HepG2 (cell line): Measurements from ENCODE around the gene SECISBP2L. TPM values are rescaled to one million over a fixed set of nuclear protein-coding genes. Genes with fewer than 3 reads are reported as not detected.

Experiments
- ATAC-seq: fragments of 200-7000 bp; cut with Tn5 transposase; 3 replicates; pipeline ENCODE4 v1.9.1; 2020; ENCODE audit warnings: mild to moderate bottlenecking, moderate library complexity
- BruUV-seq: library from RNA; stranded (reverse); fragments of 400-500 nt; replicated peaks from 2 replicates; lab custom pipeline; 2021; lab: Mats Ljungman, UMichigan
- CTCF ChIA-PET: fragments of 300-600 bp; formaldehyde crosslinking; extraction: SDS; loops from one replicate; lab custom pipeline; 2021; ENCODE audit warnings: low total read pairs, inconsistent platforms, low intra/inter-chr PET ratio; lab: Yijun Ruan, JAX
- POLR2A ChIA-PET: fragments of 350-600 bp; sonication (Branson Sonifier 250); formaldehyde crosslinking; loops from one replicate; lab custom pipeline; 2020; ENCODE audit warnings: antibody characterized with exemption, inconsistent platforms; lab: Yijun Ruan, JAX
- DNase-seq: peaks from one replicate; pipeline ENCODE4 v3.0.0-alpha.2; 2015; ENCODE audit warnings: low spot score
- FAIRE-seq: peaks from 3 replicates; lab custom pipeline; 2011; peaks lifted over from hg19 to GRCh38; lab: Jason Lieb, UNC
- H2AFZ ChIP-seq: one replicate; pipeline ENCODE4 v1.6.1; 2011; ENCODE audit warnings: low read length, inconsistent platforms
- H3K27ac ChIP-seq: fragments of 300-600 bp; 3 replicates; pipeline ENCODE4 v1.8.0; 2011; ENCODE audit warnings: mixed run types, mild to moderate bottlenecking, mixed read lengths, low read length, inconsistent platforms; ENCODE audit not compliant: insufficient read depth; ENCODE audit errors: extremely low read length
- H3K27me3 ChIP-seq, 2 experiments: fragments of 200-600 bp in 1 of 2; 2 replicates in 1 of 2; 3 replicates in 1 of 2; pipeline versions ENCODE4 v1.6.0 to v1.8.0; 2011; ENCODE audit warnings: low read length in 2 of 2, mild to moderate bottlenecking in 2 of 2, moderate library complexity in 2 of 2, inconsistent platforms in 1 of 2; ENCODE audit not compliant: insufficient read depth in 2 of 2, control insufficient read depth in 1 of 2
- H3K36me3 ChIP-seq, 2 experiments: fragments of 200-600 bp in 1 of 2; replicated peaks in 1 of 2; 2 replicates in 1 of 2; 3 replicates in 1 of 2; pipeline versions ENCODE4 v1.5.1 to v1.8.0; 2011; ENCODE audit warnings: low read length in 2 of 2, inconsistent platforms in 1 of 2; ENCODE audit not compliant: insufficient read depth in 2 of 2, control insufficient read depth in 1 of 2
- H3K4me1 ChIP-seq: 2 replicates; pipeline ENCODE4 v1.5.1; 2012; ENCODE audit warnings: low read length, inconsistent platforms; ENCODE audit not compliant: insufficient read depth
- H3K4me2 ChIP-seq: 2 replicates; pipeline ENCODE4 v1.6.0; 2011; ENCODE audit warnings: low read depth, low read length, inconsistent platforms
- H3K4me3 ChIP-seq, 3 experiments: fragments of 200-600 bp in 1 of 3; sonication (generic), shearing (Covaris generic) in 1 of 3; replicated peaks in 1 of 3; 2 replicates each; pipeline ENCODE4 v1.5.1; 2011 to 2016; ENCODE audit warnings: low read length in 3 of 3, inconsistent platforms in 2 of 3, low read depth in 2 of 3, mild to moderate bottlenecking in 2 of 3, control low read depth in 1 of 3, mixed read lengths in 1 of 3; ENCODE audit not compliant: insufficient read depth in 1 of 3
- H3K79me2 ChIP-seq: one replicate; pipeline ENCODE4 v1.6.1; 2011; ENCODE audit warnings: low read length, inconsistent platforms; ENCODE audit not compliant: insufficient read depth
- H3K9ac ChIP-seq: 2 replicates; pipeline ENCODE4 v1.6.0; 2011; ENCODE audit warnings: mild to moderate bottlenecking, low read depth, low read length, inconsistent platforms; ENCODE audit not compliant: insufficient read depth
- H3K9me3 ChIP-seq: 2 replicates; pipeline ENCODE4 v1.5.1; 2012; ENCODE audit warnings: mild to moderate bottlenecking, low read length
- H4K20me1 ChIP-seq: 2 replicates; pipeline ENCODE4 v1.6.0; 2011; ENCODE audit warnings: inconsistent platforms, mild to moderate bottlenecking, low read length, moderate library complexity; ENCODE audit not compliant: insufficient read depth
- ARNT2 ChIP-seq: sonication (generic); formaldehyde crosslinking; IDR thresholded peaks from 2 replicates; pipeline ENCODE4 v1.8.0; 2022; ENCODE audit warnings: mild to moderate bottlenecking, low read depth, missing genetic modification reagents, moderate library complexity
- ELK4 ChIP-seq: sonication (generic); formaldehyde crosslinking; IDR thresholded peaks from 2 replicates; pipeline ENCODE4 v1.9.0; 2021; ENCODE audit warnings: missing genetic modification reagents, borderline replicate concordance
- HES4 ChIP-seq: sonication (generic); formaldehyde crosslinking; IDR thresholded peaks from 2 replicates; pipeline ENCODE4 v1.9.0; 2021; ENCODE audit warnings: mild to moderate bottlenecking, missing genetic modification reagents, borderline replicate concordance
- NONO ChIP-seq, 2 experiments: fragments of 450-650 bp in 1 of 2; sonication (generic) in 1 of 2; formaldehyde crosslinking in 1 of 2; IDR thresholded peaks in 1 of 2; conservative IDR thresholded peaks in 1 of 2; 2 replicates each; pipeline versions ENCODE4 v1.6.1 to v1.8.0; 2017 to 2022; ENCODE audit warnings: mild to moderate bottlenecking in 1 of 2, missing genetic modification reagents in 1 of 2, moderate library complexity in 1 of 2
- NR2F1 ChIP-seq, 2 experiments: fragments of 450-650 bp in 1 of 2; formaldehyde crosslinking in 1 of 2; IDR thresholded peaks; 2 replicates each; pipeline versions ENCODE4 v1.5.0 to v1.6.1; 2016 to 2020; ENCODE audit warnings: mild to moderate bottlenecking in 1 of 2, missing compliant biosample characterization in 1 of 2, missing genetic modification reagents in 1 of 2, moderate library complexity in 1 of 2
- RELA ChIP-seq: sonication (generic); formaldehyde crosslinking; IDR thresholded peaks from 2 replicates; pipeline ENCODE4 v1.4.0; 2020; ENCODE audit warnings: missing genetic modification reagents
- ZNF891 ChIP-seq: sonication (generic); formaldehyde crosslinking; IDR thresholded peaks from 2 replicates; pipeline ENCODE4 v1.5.0; 2020; ENCODE audit warnings: mild to moderate bottlenecking, missing genetic modification reagents
- whole genome bisulfite sequencing: methylation state at CpG from one replicate; pipeline ENCODE4 v1.1.6; 2017; ENCODE audit warnings: low lambda C conversion rate; 5-methylcytosine and 5-hydroxymethylcytosine counted together
- in situ Hi-C: cut with HindIII; loops from 2 replicates; pipeline ENCODE4 v1.10.0; 2017; ENCODE audit warnings: low pct_unique_long_range_greater_than_20kb; ENCODE audit not compliant: extremely low pct_ligation_motif_present
- intact Hi-C: fragments of 100-400 bp; cut with micrococcal nuclease; formaldehyde crosslinking; loops from one replicate; pipeline ENCODE4 v1.10.0; 2022; ENCODE audit not compliant: unreplicated experiment
- polyA plus RNA-seq, 8 experiments: library from polyadenylated mRNA; depleted of rRNA in 3 of 8; stranded (reverse) in 7 of 8; unstranded in 1 of 8; fragments of >200 nt; fragmentation: Illumina TruSeq in 4 of 8; extraction: Trizol in 4 of 8; gene quantifications; 2 replicates each; pipeline versions ENCODE4 v1.2.1 to v1.2.3, GENCODE V29; 2011 to 2016; ENCODE audit warnings: low read depth in 4 of 8, missing spikeins in 1 of 8, mixed read lengths in 1 of 8; ENCODE audit not compliant: insufficient read depth in 1 of 8
- small RNA-seq, 3 experiments: library from RNA; depleted of rRNA; stranded (forward); fragments of <200 nt; gene quantifications; one replicate each; pipeline ENCODE3, GENCODE V24; 2012; ENCODE audit warnings: low read depth in 2 of 3, low replicate concordance in 1 of 3; ENCODE audit not compliant: insufficient read length in 3 of 3, insufficient read depth in 2 of 3
- total RNA-seq, 5 experiments: library from RNA; depleted of rRNA; stranded (reverse); fragments of >200 nt; fragmentation: Illumina TruSeq; extraction: Trizol; gene quantifications; 2 replicates each; pipeline ENCODE4 v1.2.3, GENCODE V29; 2016; ENCODE audit warnings: low read depth in 1 of 5

Gene SECISBP2L
- total and polyA plus RNA-seq, 2 of the 13 experiments (the other 11 are each of a cell fraction or from before 2014, with no cell fraction given) = 13.9 to 15.6 TPM

- H3K4me2 ChIP-seq = no peak overlapping the region
- no peak for ATAC-seq
- intact Hi-C loops = no loop called here
- no peak overlapping the region for H3K4me3 ChIP-seq
- no peaks in the 10 kb centered on the region for H3K36me3 ChIP-seq
- H3K9ac ChIP-seq = no peak overlapping the region
- POLR2A ChIA-PET = no interaction called here
- CTCF ChIA-PET = no interaction called here
- in situ Hi-C loops = no loop called here
- H3K27ac ChIP-seq = no peak overlapping the region
- H4K20me1 ChIP-seq = no peaks in the 10 kb centered on the region
- TF ChIP-seq HES4 (CRISPR knock-in tag) = no peak
- no peak for TF ChIP-seq ZNF891 (CRISPR knock-in tag)
- TF ChIP-seq RELA (CRISPR knock-in tag) = no peak
- TF ChIP-seq ARNT2 (CRISPR knock-in tag) = no peak
- TF ChIP-seq NR2F1 (CRISPR knock-in tag; IDR thresholded peaks at IDR 0.05) = no peak
- no peak for TF ChIP-seq ELK4 (CRISPR knock-in tag)
- TF ChIP-seq NONO (IDR thresholded peaks at IDR 0.05) = no peak
- no peak for TF ChIP-seq NONO (CRISPR knock-in tag; conservative IDR thresholded peaks at IDR 0.05)
- WGBS = 35% methylated on average over 4 of the region's 4 CpGs
- no TSS peak for BruUV-seq
- no peak for DNase-seq
- no peaks in the 10 kb centered on the region for H3K79me2 ChIP-seq
- no peaks in the 10 kb centered on the region for H3K9me3 ChIP-seq
- no peaks in the 10 kb centered on the region; a peak in 1 of 5 replicates for H3K27me3 ChIP-seq
- no peaks in the 10 kb centered on the region for H3K4me1 ChIP-seq
- FAIRE-seq = no peak
- no peak overlapping the region for H2AFZ ChIP-seq
Observed at GRCh38 chr15:48939648-48940047, 106.6 kb downstream of the SECISBP2L start.

Small RNAs within 50 kb of the gene (small RNA-seq; reads per million reads assigned to genes)
- gene RF00019 = 0 reads per million in 3 experiments

Other genes starting within 250 kb of the SECISBP2L start
- gene CEP152, start 235.4 kb downstream of the SECISBP2L start, total RNA-seq (2016; rRNA removed; fragmentation: Illumina TruSeq; extraction: Trizol) = 14.7 and 20.2 TPM in 2 replicates
- gene CEP152, start 235.4 kb downstream of the SECISBP2L start, polyA plus RNA-seq (2011; rRNA removed) = 0.82 and 1.3 TPM in 2 replicates
- 5.4 and 8.0 TPM in 2 replicates for gene EID1, start 168.3 kb downstream of the SECISBP2L start, total RNA-seq (2016; rRNA removed; fragmentation: Illumina TruSeq; extraction: Trizol)
- 1.7 and 2.2 TPM in 2 replicates for gene EID1, start 168.3 kb downstream of the SECISBP2L start, polyA plus RNA-seq (2011; rRNA removed)
- gene SHC4, start 82.5 kb downstream of the SECISBP2L start, total RNA-seq (2016; rRNA removed; fragmentation: Illumina TruSeq; extraction: Trizol) = 0.04 TPM in 2 replicates
- gene SHC4, start 82.5 kb downstream of the SECISBP2L start, polyA plus RNA-seq (2011; rRNA removed) = 0.01 TPM in 1 of 2 replicates, not detected in the other
- gene COPS2, start 109.2 kb upstream of the SECISBP2L start, total RNA-seq (2016; rRNA removed; fragmentation: Illumina TruSeq; extraction: Trizol) = 66.3 and 138 TPM in 2 replicates
- gene COPS2, start 109.2 kb upstream of the SECISBP2L start, polyA plus RNA-seq (2011; rRNA removed) = 25.7 and 37.8 TPM in 2 replicates
- gene GALK2, start 123.8 kb upstream of the SECISBP2L start, total RNA-seq (2016; rRNA removed; fragmentation: Illumina TruSeq; extraction: Trizol) = 32.8 and 45.5 TPM in 2 replicates
- 15.5 and 17.6 TPM in 2 replicates for gene GALK2, start 123.8 kb upstream of the SECISBP2L start, polyA plus RNA-seq (2011; rRNA removed)